GM12875 (cell line): ENCODE data around the gene PDGFA.

Experiments used
- H3K4me3 ChIP-seq: one replicate; pipeline ENCODE4 v1.5.1; 2011; ENCODE audit warnings: low read depth, low read length, control low read depth
- CTCF ChIP-seq: IDR thresholded peaks from 2 replicates; pipeline ENCODE4 v1.5.1; 2011; ENCODE audit warnings: low read depth, mild to moderate bottlenecking, control low read depth, inconsistent platforms, low read length, moderate library complexity, borderline replicate concordance; ENCODE audit not compliant: insufficient read depth

The PDGFA gene

DNA sequence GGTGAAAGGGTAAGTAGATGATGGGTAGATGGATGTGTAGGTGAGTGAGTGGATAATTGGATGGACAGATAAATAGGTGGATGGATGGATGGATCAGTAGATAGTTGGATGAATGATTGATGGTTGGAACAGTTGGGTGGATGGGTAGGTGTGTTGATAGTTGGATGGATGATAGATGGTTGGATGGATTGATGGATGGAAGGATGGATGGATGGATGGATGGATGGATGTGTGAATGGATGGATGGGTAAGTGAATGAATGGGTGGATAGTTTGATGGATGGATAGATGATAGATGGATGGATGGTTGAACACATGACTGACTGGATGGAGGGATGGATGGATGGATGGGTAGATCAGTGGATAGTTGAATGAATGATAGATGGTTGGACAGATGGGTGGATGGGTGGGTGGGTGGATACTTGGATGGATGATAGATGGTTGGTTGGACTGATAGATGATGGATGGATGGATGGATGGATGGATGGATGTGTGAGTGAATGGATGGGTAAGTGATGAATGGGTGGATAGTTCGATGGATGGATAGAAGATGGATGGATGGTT is 37.0 kb downstream of the PDGFA start:
- H3K4me3 ChIP-seq: no peak overlapping the region
- TF ChIP-seq CTCF: no peak

DNA sequence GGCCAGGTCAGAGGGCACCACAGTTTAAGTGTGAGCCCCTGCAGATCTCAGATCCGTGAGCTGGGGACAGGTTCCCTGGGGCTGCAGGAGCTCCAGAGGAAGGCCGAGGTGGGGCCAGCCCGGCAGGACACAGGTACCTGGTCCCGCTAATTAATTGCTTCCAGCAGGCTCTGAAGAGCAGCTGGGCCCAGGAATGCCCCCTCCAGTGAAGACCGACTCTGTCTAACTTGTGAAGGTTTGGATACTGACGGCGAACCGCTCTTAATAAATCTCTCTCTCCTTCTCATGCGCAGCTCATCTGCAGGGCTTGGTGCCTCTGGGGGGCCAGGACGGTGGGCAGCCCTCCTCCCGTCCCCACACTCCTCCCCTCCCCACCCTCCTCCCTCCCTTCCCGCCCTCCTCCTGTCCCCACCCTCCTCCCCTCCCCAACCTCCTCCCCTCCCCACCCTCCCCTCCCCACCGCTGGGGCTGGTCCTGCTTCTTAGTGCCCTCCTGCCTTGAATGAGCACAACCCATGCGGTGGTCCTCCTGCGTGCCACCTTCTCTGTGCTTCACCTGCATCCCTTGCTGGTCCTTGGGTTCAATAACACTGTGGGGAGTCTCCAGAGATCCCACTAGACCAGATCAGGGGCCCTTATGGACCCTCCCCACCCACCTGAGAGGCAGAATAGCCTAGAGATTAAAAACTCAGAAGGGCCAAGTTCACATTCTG is 38.3 kb downstream of the PDGFA start:
- H3K4me3 ChIP-seq: no peak overlapping the region
- no peak for TF ChIP-seq CTCF

GRCh38 chr7:480531-481218 is 39.0 kb downstream of the PDGFA start:
- TF ChIP-seq CTCF: no peak

GRCh38 chr7:479948-480499 is 39.6 kb downstream of the PDGFA start:
- TF ChIP-seq CTCF: no peak
- no peak overlapping the region for H3K4me3 ChIP-seq

More at GRCh38 chr7:480531-481218, 39.0 kb downstream of the PDGFA start:
- H3K4me3 ChIP-seq: no peak overlapping the region

- no peak overlapping the region for H3K4me3 ChIP-seq
- no peak for TF ChIP-seq CTCF
Observed at GRCh38 chr7:479115-479947, 40.3 kb downstream of the PDGFA start.

GRCh38 chr7:477626-478220 is 41.9 kb downstream of the PDGFA start:
- no peak overlapping the region for H3K4me3 ChIP-seq
- TF ChIP-seq CTCF: no peak
